NCI-H1436 (cell line): ENCODE results near the gene DEFB112.

Source experiments
- DNase-seq: peaks from one replicate; lab custom pipeline; 2025; lab: John Stamatoyannopoulos, UW

The DEFB112 gene

DNA sequence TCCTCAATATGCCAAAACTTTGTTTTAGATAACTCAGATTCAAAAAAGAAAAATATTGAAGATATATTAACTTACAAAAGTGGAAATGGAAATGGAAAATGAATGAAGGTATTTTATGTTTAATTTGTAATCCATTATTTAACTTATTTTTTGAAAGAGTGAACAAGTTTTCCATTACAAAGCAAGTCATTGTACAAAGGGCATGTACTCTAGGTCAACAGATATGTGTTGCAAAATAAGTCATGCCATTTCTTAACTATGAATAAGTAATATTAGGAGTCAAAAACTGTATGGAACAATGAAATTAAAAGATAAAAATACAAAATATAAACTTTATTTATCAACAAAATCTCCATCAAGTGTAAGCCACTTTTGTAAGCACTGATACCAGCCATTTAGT lies 54.5 kb downstream of the DEFB112 start:
- DNase-seq = no peak
